Measurements from ENCODE around the gene CLK4. TPM values are rescaled to one million over a fixed set of nuclear protein-coding genes. Genes with fewer than 3 reads are reported as not detected.

The CLK4 gene
- total RNA-seq, 1 donor from 2014 or later, result 19.9 TPM

- peaks cover 12% of the 10 kb centered on the region for H3K36me3 Mint-ChIP-seq (ENCODE audit: low read depth, unreplicated experiment)
- peaks cover 7% of the 10 kb centered on the region for H3K27me3 Mint-ChIP-seq (ENCODE audit: unreplicated experiment)
- no peak for TF ChIP-seq CTCF (IDR thresholded peaks at IDR 0.05; ENCODE audit: unreplicated experiment)
- no peak overlapping the region for H3K4me3 Mint-ChIP-seq (ENCODE audit: unreplicated experiment)
- H3K27ac Mint-ChIP-seq (ENCODE audit: unreplicated experiment), result no peak overlapping the region
- peaks cover 14% of the 10 kb centered on the region for H3K9me3 Mint-ChIP-seq (ENCODE audit: unreplicated experiment)
- DNase-seq (ENCODE audit: low spot score), result no peak
- H3K4me1 Mint-ChIP-seq (ENCODE audit: unreplicated experiment), result peaks cover 9% of the 10 kb centered on the region
These were observed 13.6 kb upstream of the CLK4 start for GRCh38 chr5:178640331-178641045.

- H3K9me3 Mint-ChIP-seq (ENCODE audit: unreplicated experiment), result no peaks in the 10 kb centered on the region
- no peaks in the 10 kb centered on the region for H3K36me3 Mint-ChIP-seq (ENCODE audit: low read depth, unreplicated experiment)
- no peak for TF ChIP-seq CTCF (IDR thresholded peaks at IDR 0.05; ENCODE audit: unreplicated experiment)
- H3K4me1 Mint-ChIP-seq (ENCODE audit: unreplicated experiment), result no peaks in the 10 kb centered on the region
- H3K27me3 Mint-ChIP-seq (ENCODE audit: unreplicated experiment), result peaks cover 5% of the 10 kb centered on the region
- no peak overlapping the region for H3K4me3 Mint-ChIP-seq (ENCODE audit: unreplicated experiment)
- no peak overlapping the region for H3K27ac Mint-ChIP-seq (ENCODE audit: unreplicated experiment)
- DNase-seq (ENCODE audit: low spot score), result no peak
These were observed 10.7 kb upstream of the CLK4 start for GRCh38 chr5:178637356-178638074.

GRCh38 chr5:178632285-178632684, 5.4 kb upstream of the CLK4 start:
- Mint-ChIP-seq H3K4me3 (ENCODE audit: unreplicated experiment) (no peak overlapping the region), H3K27me3 (ENCODE audit: unreplicated experiment) (peaks cover 4% of the 10 kb centered on the region), H3K27ac (ENCODE audit: unreplicated experiment) (no peak overlapping the region), H3K4me1 (ENCODE audit: unreplicated experiment) (no peaks in the 10 kb centered on the region), H3K9me3 (ENCODE audit: unreplicated experiment) (no peaks in the 10 kb centered on the region), H3K36me3 (ENCODE audit: low read depth, unreplicated experiment) (peaks cover 5% of the 10 kb centered on the region)
- no peak for TF ChIP-seq CTCF (IDR thresholded peaks at IDR 0.05; ENCODE audit: unreplicated experiment)
- no peak for DNase-seq (ENCODE audit: low spot score)

GRCh38 chr5:178630951-178631350, 4.1 kb upstream of the CLK4 start:
- H3K36me3 Mint-ChIP-seq (ENCODE audit: low read depth, unreplicated experiment), result peaks cover 7% of the 10 kb centered on the region
- DNase-seq (ENCODE audit: low spot score), result no peak
- H3K4me3 Mint-ChIP-seq (ENCODE audit: unreplicated experiment), result no peak overlapping the region
- peaks cover 2% of the 10 kb centered on the region for H3K4me1 Mint-ChIP-seq (ENCODE audit: unreplicated experiment)
- no peak for TF ChIP-seq CTCF (IDR thresholded peaks at IDR 0.05; ENCODE audit: unreplicated experiment)
- H3K27ac Mint-ChIP-seq (ENCODE audit: unreplicated experiment), result no peak overlapping the region
- H3K27me3 Mint-ChIP-seq (ENCODE audit: unreplicated experiment), result peaks cover 4% of the 10 kb centered on the region
- H3K9me3 Mint-ChIP-seq (ENCODE audit: unreplicated experiment), result no peaks in the 10 kb centered on the region

- H3K27ac Mint-ChIP-seq (ENCODE audit: unreplicated experiment), result no peak overlapping the region
These were observed 3.7 kb upstream of the CLK4 start for GRCh38 chr5:178630475-178630930.

More at GRCh38 chr5:178630475-178630930, 3.7 kb upstream of the CLK4 start:
- peaks cover 6% of the 10 kb centered on the region for H3K4me1 Mint-ChIP-seq (ENCODE audit: unreplicated experiment)
- no peaks in the 10 kb centered on the region for H3K9me3 Mint-ChIP-seq (ENCODE audit: unreplicated experiment)
- TF ChIP-seq CTCF (IDR thresholded peaks at IDR 0.05; ENCODE audit: unreplicated experiment), result no peak
- no peak overlapping the region for H3K4me3 Mint-ChIP-seq (ENCODE audit: unreplicated experiment)
- H3K27me3 Mint-ChIP-seq (ENCODE audit: unreplicated experiment), result peaks cover 4% of the 10 kb centered on the region
- no peak for DNase-seq (ENCODE audit: low spot score)
- H3K36me3 Mint-ChIP-seq (ENCODE audit: low read depth, unreplicated experiment), result peaks cover 8% of the 10 kb centered on the region

Data from endothelial cell (in vitro differentiated cells).